Loucy (cell line): Measurements from ENCODE around the gene EXOC3L1.

Experiments used
- H2AFZ ChIP-seq: fragments of 200-600 bp; sonication (generic); 2 replicates; pipeline ENCODE4 v1.6.0; 2016; ENCODE audit warnings: antibody characterized with exemption, mild to moderate bottlenecking, low read length, moderate library complexity
- H3F3A ChIP-seq: fragments of 200-600 bp; 2 replicates; pipeline ENCODE4 v1.6.0; 2016; ENCODE audit warnings: antibody characterized with exemption, low read depth, mild to moderate bottlenecking
- H3K27me3 ChIP-seq: fragments of 200-600 bp; sonication (generic); 2 replicates; pipeline ENCODE4 v1.6.1; 2014; ENCODE audit warnings: low read length, mild to moderate bottlenecking; ENCODE audit not compliant: insufficient read depth, poor library complexity, severe bottlenecking
- H3K36me3 ChIP-seq: fragments of 200-600 bp; sonication (generic); 2 replicates; pipeline ENCODE4 v1.6.1; 2016; ENCODE audit warnings: low read length; ENCODE audit not compliant: insufficient read depth
- H3K4me1 ChIP-seq: fragments of 200-600 bp; sonication (generic); 2 replicates; pipeline ENCODE4 v1.5.1; 2014; ENCODE audit warnings: low read length, mild to moderate bottlenecking; ENCODE audit not compliant: insufficient read depth, poor library complexity, severe bottlenecking
- H3K4me2 ChIP-seq: fragments of 200-600 bp; sonication (generic); 2 replicates; pipeline ENCODE4 v1.6.0; 2014; ENCODE audit warnings: antibody characterized with exemption, low read length, low read depth, mild to moderate bottlenecking; ENCODE audit not compliant: poor library complexity, severe bottlenecking
- H3K4me3 ChIP-seq: fragments of 200-600 bp; sonication (generic); 2 replicates; pipeline ENCODE4 v1.5.1; 2014; ENCODE audit warnings: low read length, mild to moderate bottlenecking, mixed read lengths; ENCODE audit not compliant: poor library complexity, severe bottlenecking
- H3K79me2 ChIP-seq: fragments of 200-600 bp; sonication (generic); 2 replicates; pipeline ENCODE4 v1.6.1; 2014; ENCODE audit warnings: low read length; ENCODE audit not compliant: insufficient read depth
- H3K9ac ChIP-seq: fragments of 200-600 bp; sonication (generic); 2 replicates; pipeline ENCODE4 v1.6.0; 2014; ENCODE audit warnings: mild to moderate bottlenecking, low read depth, low read length, moderate library complexity; ENCODE audit not compliant: poor library complexity, severe bottlenecking
- H3K9me2 ChIP-seq: fragments of 200-600 bp; sonication (generic); replicated peaks from 2 replicates; pipeline ENCODE4 v1.6.1; 2016; ENCODE audit warnings: low read depth, low read length, mixed read lengths
- H3K9me3 ChIP-seq: fragments of 200-600 bp; sonication (generic); 2 replicates; pipeline ENCODE4 v1.6.1; 2014; ENCODE audit warnings: mild to moderate bottlenecking, antibody characterized with exemption, low read length, low read depth; ENCODE audit not compliant: insufficient read depth
- H4K20me1 ChIP-seq: fragments of 200-600 bp; sonication (generic); 2 replicates; pipeline ENCODE4 v1.6.0; 2014; ENCODE audit warnings: antibody characterized with exemption, low read length, mild to moderate bottlenecking; ENCODE audit not compliant: insufficient read depth, poor library complexity, severe bottlenecking
- EZH2phosphoT487 ChIP-seq: fragments of 200-600 bp; IDR thresholded peaks from 2 replicates; pipeline ENCODE4 v1.6.1; 2018; ENCODE audit warnings: antibody characterized with exemption, mild to moderate bottlenecking, moderate library complexity, borderline replicate concordance
- TF ChIP-seq, protein P1 (sequence below): fragments of 200-600 bp; sonication (generic); conservative IDR thresholded peaks from 2 replicates; pipeline ENCODE4 v1.5.1; 2014; ENCODE audit warnings: mild to moderate bottlenecking, antibody characterized with exemption, low read length

Gene EXOC3L1

DNA sequence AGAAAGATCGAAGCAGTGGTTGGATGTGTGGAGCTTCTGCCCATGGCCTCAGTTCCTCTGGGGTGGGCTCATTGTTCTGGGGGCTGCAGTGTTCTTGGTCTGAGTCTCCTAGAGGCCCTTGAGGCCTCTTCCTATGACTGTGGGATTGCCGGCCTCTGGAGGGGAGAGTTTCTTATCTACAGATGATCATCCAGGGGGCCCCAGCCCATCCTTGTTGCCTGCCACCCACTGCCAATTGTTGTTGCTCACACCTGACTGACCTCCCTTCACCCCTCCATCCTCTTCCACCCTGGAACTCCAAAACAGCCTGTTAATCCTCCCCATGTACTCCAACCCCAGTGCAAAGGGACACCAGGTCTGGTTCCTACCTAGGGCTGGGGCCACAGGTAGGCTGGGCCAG, 45.0 kb downstream of the EXOC3L1 start:
- no peaks in the 10 kb centered on the region for H3K9me2 ChIP-seq
- H3K4me1 ChIP-seq, result no peaks in the 10 kb centered on the region
- no peak overlapping the region for H3K4me3 ChIP-seq
- no peaks in the 10 kb centered on the region for H4K20me1 ChIP-seq
- no peaks in the 10 kb centered on the region for H3F3A ChIP-seq
- H3K9ac ChIP-seq, result no peak overlapping the region
- no peaks in the 10 kb centered on the region for H3K79me2 ChIP-seq
- H3K27me3 ChIP-seq, result no peaks in the 10 kb centered on the region
- H3K9me3 ChIP-seq, result no peaks in the 10 kb centered on the region
- TF ChIP-seq, protein P1, sequence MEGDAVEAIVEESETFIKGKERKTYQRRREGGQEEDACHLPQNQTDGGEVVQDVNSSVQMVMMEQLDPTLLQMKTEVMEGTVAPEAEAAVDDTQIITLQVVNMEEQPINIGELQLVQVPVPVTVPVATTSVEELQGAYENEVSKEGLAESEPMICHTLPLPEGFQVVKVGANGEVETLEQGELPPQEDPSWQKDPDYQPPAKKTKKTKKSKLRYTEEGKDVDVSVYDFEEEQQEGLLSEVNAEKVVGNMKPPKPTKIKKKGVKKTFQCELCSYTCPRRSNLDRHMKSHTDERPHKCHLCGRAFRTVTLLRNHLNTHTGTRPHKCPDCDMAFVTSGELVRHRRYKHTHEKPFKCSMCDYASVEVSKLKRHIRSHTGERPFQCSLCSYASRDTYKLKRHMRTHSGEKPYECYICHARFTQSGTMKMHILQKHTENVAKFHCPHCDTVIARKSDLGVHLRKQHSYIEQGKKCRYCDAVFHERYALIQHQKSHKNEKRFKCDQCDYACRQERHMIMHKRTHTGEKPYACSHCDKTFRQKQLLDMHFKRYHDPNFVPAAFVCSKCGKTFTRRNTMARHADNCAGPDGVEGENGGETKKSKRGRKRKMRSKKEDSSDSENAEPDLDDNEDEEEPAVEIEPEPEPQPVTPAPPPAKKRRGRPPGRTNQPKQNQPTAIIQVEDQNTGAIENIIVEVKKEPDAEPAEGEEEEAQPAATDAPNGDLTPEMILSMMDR, result no peak
- TF ChIP-seq EZH2phosphoT487, result no peak
- peaks cover 82% of the 10 kb centered on the region for H3K36me3 ChIP-seq
- no peak overlapping the region for H2AFZ ChIP-seq
- H3K4me2 ChIP-seq, result no peak overlapping the region

DNA sequence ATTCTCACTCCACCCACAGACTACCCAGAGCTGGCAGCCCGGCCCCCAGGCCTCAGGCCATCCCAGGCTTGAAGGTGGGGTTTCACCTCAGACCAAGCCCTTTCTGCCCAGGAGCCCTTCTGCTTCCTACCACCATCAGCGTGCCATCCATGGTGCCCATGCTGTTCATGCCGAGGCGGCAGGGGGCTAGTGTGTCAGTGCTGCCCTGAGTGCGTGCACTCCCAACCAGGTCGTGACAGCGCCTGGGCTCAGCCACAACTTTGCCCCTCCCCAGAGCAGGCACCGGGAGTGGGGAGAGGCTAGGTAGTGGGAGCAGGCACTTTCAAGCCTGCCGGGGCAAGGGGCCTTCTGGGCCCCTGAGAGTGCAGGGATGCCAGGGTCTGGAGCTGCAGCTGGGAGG, 47.6 kb downstream of the EXOC3L1 start:
- H3F3A ChIP-seq, result no peaks in the 10 kb centered on the region

GRCh38 chr16:67141391-67141790, 48.5 kb downstream of the EXOC3L1 start:
- Histone ChIP-seq H4K20me1 (no peaks in the 10 kb centered on the region), H2AFZ (no peak overlapping the region), H3K27me3 (no peaks in the 10 kb centered on the region), H3K9ac (no peak overlapping the region), H3K4me1 (no peaks in the 10 kb centered on the region), H3K9me2 (no peaks in the 10 kb centered on the region), H3K9me3 (no peaks in the 10 kb centered on the region), H3K4me3 (no peak overlapping the region), H3F3A (no peaks in the 10 kb centered on the region), H3K36me3 (peaks cover 77% of the 10 kb centered on the region), H3K4me2 (no peak overlapping the region), H3K79me2 (no peaks in the 10 kb centered on the region)
- TF ChIP-seq EZH2phosphoT487, result no peak
- TF ChIP-seq, protein P1, result no peak

More for the DNA sequence above, 47.6 kb downstream of the EXOC3L1 start:
- Histone ChIP-seq H3K27me3 (no peaks in the 10 kb centered on the region), H2AFZ (no peak overlapping the region), H3K4me3 (no peak overlapping the region), H3K9me2 (no peaks in the 10 kb centered on the region), H3K4me1 (no peaks in the 10 kb centered on the region), H3K9me3 (no peaks in the 10 kb centered on the region), H3K9ac (no peak overlapping the region), H3K36me3 (peaks cover 79% of the 10 kb centered on the region), H4K20me1 (no peaks in the 10 kb centered on the region), H3K4me2 (no peak overlapping the region), H3K79me2 (no peaks in the 10 kb centered on the region)
- no peak for TF ChIP-seq EZH2phosphoT487
- TF ChIP-seq, protein P1, result no peak
